ENCODE data around the gene RBBP5. TPM values are rescaled to one million over a fixed set of nuclear protein-coding genes. Genes with fewer than 3 reads are reported as not detected.
A peak's percentile ranks its signal among the peaks of the same experiment; 100 is the strongest.

The RBBP5 gene
- total RNA-seq, 4 donors from 2014 or later: 7.0 to 36.7 (median 12.2) TPM

DNA sequence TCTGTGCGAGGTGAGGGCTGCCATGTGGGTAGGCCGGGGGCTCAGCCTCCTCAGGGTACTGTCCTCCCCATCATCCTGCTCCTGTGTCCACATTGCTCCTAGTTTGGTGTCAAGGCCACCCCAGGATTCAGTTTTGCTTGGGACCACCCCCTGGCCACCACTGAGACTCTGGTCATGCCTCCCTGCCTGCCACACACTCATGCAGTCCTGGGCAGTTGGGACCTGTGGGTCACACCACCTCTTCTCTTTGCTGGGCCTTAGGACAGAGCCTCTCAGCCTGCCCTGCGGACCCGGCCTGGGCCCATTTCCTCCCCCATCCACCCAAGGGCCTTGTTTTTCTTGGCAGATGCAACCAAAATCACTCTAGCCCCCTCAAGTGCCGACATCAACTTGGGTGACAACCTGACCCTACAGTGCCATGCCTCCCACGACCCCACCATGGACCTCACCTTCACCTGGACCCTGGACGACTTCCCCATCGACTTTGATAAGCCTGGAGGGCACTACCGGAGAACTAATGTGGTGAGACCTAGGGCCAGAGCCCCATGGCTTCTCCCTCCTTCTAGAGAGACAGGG, 56.9 kb downstream of the RBBP5 start:
- H3K27ac ChIP-seq: no peak overlapping the region
- no peak for DNase-seq
- TF ChIP-seq POLR2A (IDR thresholded peaks at IDR 0.05): no peak
- no peak for TF ChIP-seq CTCF (IDR thresholded peaks at IDR 0.05)
- no peaks in the 10 kb centered on the region for H3K36me3 ChIP-seq
- peaks cover 0 to 7% (median 4%) of the 10 kb centered on the region in 3 donors for H3K4me1 ChIP-seq
- no peaks in the 10 kb centered on the region for H3K9me3 ChIP-seq
- H3K4me3 ChIP-seq: no peak overlapping the region
- 87 to 100% methylated on average over 2 to 9 of the region's 9 CpGs for WGBS, 2 donors
- intact Hi-C loops (cut with DNase I): loop anchor here (5.0 kb wide), 1 partner anchor 73 kb away; no protein-coding TSS in a partner anchor
- peaks cover 0 to 8% (median 0%) of the 10 kb centered on the region in 4 donors for H3K27me3 ChIP-seq

- TF ChIP-seq CTCF (IDR thresholded peaks at IDR 0.05): no peak
- TF ChIP-seq POLR2A (IDR thresholded peaks at IDR 0.05): no peak
- WGBS, 2 donors: 72 to 96% methylated on average over 3 to 7 of the region's 11 CpGs
- intact Hi-C loops (cut with DNase I): loop anchor here (5.0 kb wide), 1 partner anchor 72 kb away; no protein-coding TSS in a partner anchor
Observed at GRCh38 chr1:205064301-205064700, 57.5 kb downstream of the RBBP5 start.

GRCh38 chr1:205062895-205063294, 58.9 kb downstream of the RBBP5 start:
- no peaks in the 10 kb centered on the region for H3K9me3 ChIP-seq
- H3K27ac ChIP-seq: no peak overlapping the region
- H3K36me3 ChIP-seq: no peaks in the 10 kb centered on the region
- no peak for DNase-seq
- 64 to 93% methylated on average over 3 of the region's 3 CpGs for WGBS, 2 donors
- H3K4me3 ChIP-seq: no peak overlapping the region
- peaks cover 0 to 7% (median 4%) of the 10 kb centered on the region in 3 donors for H3K4me1 ChIP-seq
- intact Hi-C loops (cut with DNase I): loop anchor here (5.0 kb wide), 1 partner anchor 71 kb away; no protein-coding TSS in a partner anchor
- TF ChIP-seq POLR2A (IDR thresholded peaks at IDR 0.05) (no peak), CTCF (IDR thresholded peaks at IDR 0.05) (no peak)
- H3K27me3 ChIP-seq: peaks cover 0 to 14% (median 0%) of the 10 kb centered on the region in 4 donors

More at GRCh38 chr1:205064301-205064700, 57.5 kb downstream of the RBBP5 start:
- Histone ChIP-seq H3K9me3 (no peaks in the 10 kb centered on the region), H3K4me3 (no peak overlapping the region), H3K27ac (no peak overlapping the region), H3K36me3 (no peaks in the 10 kb centered on the region), H3K4me1 (peaks cover 0 to 7% (median 4%) of the 10 kb centered on the region in 3 donors), H3K27me3 (peaks cover 0 to 8% (median 0%) of the 10 kb centered on the region in 4 donors)
- DNase-seq: no peak

- WGBS, 2 donors: 94% methylated on average over 5 of the region's 8 CpGs; no CpG with 5 or more reads in 1 of the 2 donors
- H3K27me3 ChIP-seq: peaks cover 0 to 15% (median 0%) of the 10 kb centered on the region in 4 donors
- H3K27ac ChIP-seq: no peak overlapping the region
- H3K36me3 ChIP-seq: no peaks in the 10 kb centered on the region
- TF ChIP-seq CTCF (IDR thresholded peaks at IDR 0.05) (no peak), POLR2A (IDR thresholded peaks at IDR 0.05) (no peak)
- no peaks in the 10 kb centered on the region for H3K9me3 ChIP-seq
- no peak overlapping the region for H3K4me3 ChIP-seq
- no peak for DNase-seq
- intact Hi-C loops (cut with DNase I): loop anchor here (5.0 kb wide), 1 partner anchor 70 kb away; no protein-coding TSS in a partner anchor
- peaks cover 0 to 7% (median 4%) of the 10 kb centered on the region in 3 donors for H3K4me1 ChIP-seq
Observed at GRCh38 chr1:205062319-205062718, 59.5 kb downstream of the RBBP5 start.

DNA sequence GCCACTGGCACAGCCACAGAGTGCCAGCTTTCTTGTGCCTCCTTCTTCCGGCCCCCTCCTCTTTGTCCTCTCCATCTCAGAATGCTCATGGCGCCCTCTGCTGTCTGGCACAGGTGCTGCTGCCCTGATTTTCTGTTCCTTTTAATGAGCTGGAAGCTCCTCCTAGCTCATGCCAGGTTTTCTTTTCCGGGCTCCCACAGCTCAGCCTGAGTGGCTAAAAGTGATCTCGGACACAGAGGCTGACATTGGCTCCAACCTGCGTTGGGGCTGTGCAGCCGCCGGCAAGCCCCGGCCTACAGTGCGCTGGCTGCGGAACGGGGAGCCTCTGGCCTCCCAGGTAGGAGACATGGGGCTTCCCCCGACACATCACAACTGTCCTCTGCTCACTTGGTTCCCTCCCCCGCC, 60.1 kb downstream of the RBBP5 start:
- Histone ChIP-seq H3K27me3 (peaks cover 0 to 22% (median 0%) of the 10 kb centered on the region in 4 donors), H3K36me3 (no peaks in the 10 kb centered on the region), H3K4me3 (no peak overlapping the region), H3K27ac (no peak overlapping the region), H3K9me3 (no peaks in the 10 kb centered on the region), H3K4me1 (peaks cover 0 to 7% (median 4%) of the 10 kb centered on the region in 3 donors)
- WGBS, 2 donors: 0 to 5% methylated on average over 3 to 4 of the region's 13 CpGs
- TF ChIP-seq CTCF (IDR thresholded peaks at IDR 0.05) (peak; percentile 56 to 86 (median 78)), POLR2A (IDR thresholded peaks at IDR 0.05) (no peak)
- no peak for DNase-seq
- intact Hi-C loops (cut with DNase I): loop anchor here (5.0 kb wide), 1 partner anchor 69 kb away; no protein-coding TSS in a partner anchor
